DMS53 (cell line): ENCODE data around the gene TRIM65.
"Not testable (repeated sequence)": the region's sequence is repeated elsewhere in the genome, so short reads cannot be mapped to it uniquely, and the experiment has no call there.

Experiments used
- DNase-seq: peaks from one replicate; lab custom pipeline; 2025; lab: John Stamatoyannopoulos, UW

The TRIM65 gene

DNA sequence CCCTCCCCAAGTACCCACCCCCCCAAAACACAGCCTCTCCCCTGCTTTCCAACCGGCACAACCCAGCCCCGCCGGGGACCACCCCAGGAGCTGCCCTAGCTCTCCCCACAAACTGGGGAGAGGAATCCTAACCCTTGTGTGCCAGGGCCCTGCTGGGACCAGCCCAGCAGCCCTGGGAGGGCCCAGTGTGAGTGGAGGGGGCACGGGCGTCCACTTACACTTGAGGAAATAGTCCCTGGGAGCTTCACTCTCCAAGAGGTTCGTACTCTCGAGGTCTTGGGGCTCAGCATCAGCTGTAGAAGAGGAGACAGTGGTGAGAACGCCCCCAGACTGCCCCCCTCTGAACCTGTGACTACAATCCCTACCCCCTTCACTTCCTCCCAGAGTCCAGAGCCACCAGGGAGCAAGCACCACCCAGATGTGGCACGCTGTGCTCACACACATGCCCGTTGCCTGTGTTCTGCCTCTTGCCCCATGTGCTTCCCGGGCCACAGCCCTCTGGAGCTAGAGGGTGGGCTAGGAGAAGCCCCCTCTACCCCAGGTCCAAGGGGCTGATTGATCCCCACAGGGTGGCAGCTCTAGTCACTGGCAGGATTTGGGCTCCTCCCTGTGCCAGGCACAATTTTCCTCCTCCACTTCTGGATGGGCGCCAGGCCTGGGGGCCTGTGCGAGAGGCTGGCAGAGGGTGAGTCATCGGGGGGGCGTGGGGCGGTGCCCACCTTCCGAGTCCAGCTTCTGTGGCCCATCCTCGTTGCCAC is 21.4 kb downstream of the TRIM65 start:
- DNase-seq, result no peak

DNA sequence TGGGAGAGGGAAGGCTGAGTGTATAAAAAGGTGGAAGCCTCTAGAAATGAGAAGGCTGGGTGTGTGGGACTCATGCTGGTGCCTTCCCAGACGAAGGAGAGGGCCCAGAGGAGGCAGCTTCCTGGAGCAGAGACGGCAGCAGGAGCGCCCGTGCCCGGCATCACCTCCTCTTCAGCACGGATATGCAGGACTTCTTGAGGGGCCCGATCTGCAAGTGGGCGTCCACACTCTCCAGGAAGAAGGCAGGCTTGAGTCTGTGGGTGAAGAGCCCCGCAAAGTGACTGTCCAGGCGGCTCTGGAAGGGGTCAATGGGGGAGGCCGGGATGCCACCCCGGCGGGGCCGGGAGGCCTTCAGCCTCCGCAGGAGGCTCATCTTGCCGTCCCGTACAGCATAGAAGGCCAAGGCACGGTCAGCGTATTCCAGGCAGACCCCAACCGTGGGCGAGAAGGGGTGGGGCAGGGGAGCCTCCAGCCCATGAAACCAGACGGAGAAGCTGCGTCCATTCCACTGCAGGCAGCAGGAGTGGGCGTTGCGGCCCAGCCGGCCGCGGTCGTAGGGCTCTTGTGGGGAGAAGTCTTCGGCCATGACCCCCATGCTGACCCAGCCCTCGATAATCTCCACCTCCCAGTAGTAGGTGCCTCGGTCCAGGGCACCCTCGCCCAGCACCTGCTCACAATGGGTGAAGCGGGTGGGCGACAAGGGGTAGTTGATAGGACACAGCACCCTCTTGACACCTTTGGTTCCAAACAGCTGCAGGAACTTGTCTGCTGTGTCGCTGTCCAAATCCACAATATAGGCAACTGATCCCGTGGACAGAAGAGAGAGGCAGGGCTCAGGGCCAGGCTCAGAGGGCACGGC is 22.2 kb downstream of the TRIM65 start:
- no peak for DNase-seq

DNA sequence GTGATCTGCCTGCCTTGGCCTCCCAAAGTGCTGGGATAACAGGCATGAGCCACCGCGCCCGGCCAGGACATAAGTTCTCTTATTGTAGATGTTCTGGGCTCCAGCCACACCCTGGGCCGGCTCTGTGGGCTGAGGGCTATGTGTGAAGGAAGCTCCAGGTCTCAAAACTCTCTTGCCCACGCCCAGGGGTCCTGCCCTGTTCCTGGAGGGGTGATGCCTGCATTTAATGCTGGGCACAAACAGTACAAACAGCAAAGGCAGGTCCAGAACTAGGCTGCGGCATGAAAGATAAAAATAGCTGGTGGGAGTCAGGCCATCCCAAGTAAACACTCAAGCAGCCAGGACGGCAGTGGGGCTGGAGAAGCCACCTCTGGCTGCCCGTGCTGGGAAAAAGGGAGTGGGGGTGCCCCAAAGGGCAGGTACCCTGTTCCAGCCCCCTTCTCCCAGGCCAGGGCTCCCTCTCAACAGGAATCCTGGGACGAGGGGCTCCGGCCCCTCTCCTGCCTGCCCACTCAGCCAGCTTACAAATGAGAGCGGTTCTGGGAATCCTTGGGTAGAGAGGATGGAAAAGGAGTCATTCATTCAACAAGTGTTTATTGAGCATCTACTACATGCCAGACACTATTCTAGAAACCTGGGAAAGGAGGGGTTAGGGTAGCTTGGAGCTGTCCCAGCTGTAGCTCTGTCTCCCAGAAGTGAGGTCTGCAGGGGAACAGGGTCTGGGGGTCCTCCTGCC is 23.0 kb downstream of the TRIM65 start:
- no peak for DNase-seq

DNA sequence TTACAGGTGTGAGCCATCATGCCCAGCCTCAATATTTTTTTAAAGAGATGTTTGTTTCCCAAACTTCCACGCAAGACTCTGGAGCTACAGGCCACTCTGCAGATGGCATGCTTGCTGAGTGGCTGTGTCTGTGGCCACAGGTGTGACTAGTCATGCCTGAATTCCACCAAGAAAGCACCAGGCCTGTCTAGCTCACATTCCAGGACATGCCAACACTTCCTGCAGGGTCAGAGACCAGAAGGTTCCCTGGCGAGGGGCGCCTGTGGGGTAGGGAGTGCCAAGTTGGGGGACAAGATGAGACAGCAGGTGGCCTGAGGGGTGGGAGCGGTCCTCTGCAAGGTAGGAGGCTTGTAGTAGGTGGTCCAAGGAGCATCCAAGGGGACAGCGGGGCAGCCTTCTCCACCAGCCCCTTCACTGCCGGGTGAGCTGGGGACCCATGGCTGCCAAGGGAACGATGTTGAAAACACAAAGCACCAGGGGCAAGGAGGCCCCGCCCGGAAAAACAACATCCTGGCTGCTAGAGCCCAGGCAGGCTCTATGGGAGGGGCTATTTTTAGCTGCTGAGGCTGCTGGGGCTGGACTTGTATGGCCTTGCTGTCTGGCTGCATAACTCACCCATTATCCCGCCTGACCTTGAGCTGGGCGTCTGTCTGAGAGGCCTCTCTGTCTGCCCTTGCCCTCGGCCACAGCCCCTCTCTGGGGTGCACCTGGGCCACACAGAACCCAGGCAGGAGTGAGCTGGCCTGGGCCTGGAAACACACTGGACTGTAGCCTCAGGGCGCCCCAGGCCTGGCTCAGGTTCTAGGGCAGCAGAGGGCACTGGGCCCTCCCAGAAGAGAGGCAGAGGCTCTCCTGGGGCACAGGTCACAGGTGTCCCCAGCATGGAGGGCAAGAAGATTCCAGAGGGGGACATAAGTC is 24.1 kb downstream of the TRIM65 start:
- DNase-seq, result peak; percentile 95

DNA sequence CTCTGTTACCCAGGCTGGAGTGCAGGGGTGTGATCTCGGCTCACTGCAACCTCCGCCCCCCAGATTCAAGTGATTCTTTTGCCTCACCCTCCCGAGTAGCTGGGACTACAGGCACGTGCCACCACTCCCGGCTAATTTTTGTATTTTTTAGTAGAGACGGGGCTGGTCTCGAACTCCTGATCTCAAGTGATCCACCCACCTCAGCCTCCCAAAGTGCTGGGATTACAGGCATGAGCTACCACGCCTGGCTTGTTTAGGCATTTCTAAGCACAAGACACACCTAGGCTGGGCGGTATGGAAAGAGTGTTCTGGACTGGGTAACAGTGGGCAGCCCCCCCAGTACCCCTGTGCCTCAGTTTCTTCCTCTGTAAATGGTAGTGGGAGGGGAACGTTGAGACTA is 26.5 kb downstream of the TRIM65 start:
- DNase-seq, result not testable (repeated sequence)

DNA sequence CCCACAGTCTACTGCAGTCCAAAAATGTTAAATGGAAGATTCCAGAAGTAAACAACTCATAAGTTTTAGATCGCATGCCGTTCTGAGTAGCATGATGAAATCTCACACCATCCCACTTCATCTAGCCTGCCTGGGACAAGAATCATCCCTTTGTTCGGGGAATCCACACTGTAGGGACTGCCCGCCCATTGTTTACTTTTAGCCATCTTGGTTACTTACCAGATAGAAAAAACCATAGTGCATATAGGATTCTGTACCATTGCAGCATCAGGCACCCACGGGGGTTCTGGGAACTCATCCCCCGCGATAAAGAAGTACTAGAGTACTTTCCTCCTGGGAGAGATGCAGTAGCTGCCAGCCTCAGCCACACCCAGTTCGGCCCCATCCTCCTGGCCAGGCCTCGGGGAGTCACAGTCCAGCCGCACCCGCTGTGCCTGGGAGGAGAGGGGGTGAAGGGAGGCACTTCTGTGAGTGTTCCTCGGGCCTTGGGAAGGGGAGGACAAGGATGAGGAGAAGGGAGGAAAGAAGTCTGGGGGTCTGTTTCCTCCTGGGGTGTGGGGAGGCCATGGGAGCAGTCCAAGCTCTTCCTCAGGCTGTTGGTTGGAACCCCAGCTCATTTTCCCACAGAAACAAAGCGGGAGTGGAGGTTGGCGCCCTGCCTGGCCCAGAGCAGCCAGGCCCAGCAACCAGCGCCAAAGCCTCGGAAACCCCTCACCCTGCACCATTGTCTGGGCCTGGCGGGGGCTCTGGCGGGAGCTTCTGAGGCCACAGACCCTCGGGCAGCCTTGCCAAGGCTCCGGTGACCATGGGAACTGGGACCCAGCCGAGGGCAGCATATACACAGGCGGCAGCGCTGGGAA is 27.2 kb downstream of the TRIM65 start:
- DNase-seq, result no peak

DNA sequence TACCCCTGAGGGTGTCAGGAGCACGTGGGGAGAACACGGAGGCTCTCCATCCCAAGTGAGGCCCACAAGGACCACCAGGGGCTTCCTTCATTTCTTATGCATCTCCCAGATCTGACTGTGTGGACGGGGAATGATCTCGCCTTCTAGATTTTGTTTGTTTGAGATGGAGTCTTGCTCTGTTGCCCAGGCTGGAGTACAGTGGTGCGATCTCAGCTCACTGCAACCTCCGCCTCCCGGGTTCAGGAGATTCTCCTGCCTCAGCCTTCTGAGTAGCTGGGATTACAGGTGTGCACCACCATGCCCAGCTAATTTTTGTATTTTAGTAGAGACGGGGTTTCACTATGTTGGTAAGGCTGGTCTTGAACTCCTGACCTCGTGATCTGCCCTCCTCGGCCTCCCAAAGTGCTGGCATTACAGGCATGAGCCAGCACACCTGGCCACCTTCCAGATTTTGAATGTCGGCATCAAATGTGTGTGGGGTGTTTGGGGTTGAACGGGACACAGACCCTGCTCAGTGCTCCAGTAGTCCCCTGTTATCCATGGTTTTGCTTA is 27.9 kb downstream of the TRIM65 start:
- DNase-seq, result not testable (repeated sequence)

DNA sequence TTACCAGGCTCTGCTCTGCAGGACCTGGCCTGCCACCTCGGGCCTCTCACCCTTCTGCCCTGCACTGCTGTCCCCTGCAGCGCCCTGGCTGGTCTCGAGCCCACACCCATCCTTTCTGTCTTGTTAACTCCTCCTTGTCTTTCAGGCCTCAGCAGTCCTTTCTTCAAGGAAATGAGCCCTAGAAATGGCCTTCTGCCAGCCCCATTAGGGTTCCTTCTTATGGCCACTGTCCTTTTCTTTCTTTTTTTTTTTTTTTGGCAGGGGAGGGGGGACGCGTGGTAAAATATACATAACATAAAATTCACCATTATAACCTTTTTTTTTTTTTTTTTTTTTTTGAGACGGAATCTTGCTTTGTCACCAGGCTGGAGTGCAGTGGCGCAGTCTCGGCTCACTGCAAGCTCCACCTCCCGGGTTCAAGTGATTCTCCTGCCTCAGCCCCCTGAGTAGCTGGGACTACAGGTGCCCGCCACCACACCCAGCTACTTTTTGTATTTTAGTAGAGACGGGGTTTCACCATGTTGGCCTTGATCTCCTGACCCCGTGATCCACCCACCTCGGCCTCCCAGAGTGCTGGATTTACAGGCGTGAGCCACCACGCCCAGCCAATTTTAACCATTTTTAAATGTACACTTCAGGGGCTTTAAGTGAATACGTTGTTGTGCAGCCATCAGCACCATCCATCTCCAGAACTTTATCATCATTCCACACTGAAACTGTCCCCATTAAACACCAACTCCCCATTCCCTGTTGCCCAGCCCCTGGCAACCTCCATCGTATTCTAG is 31.2 kb downstream of the TRIM65 start:
- DNase-seq, result not testable (repeated sequence)

DNA sequence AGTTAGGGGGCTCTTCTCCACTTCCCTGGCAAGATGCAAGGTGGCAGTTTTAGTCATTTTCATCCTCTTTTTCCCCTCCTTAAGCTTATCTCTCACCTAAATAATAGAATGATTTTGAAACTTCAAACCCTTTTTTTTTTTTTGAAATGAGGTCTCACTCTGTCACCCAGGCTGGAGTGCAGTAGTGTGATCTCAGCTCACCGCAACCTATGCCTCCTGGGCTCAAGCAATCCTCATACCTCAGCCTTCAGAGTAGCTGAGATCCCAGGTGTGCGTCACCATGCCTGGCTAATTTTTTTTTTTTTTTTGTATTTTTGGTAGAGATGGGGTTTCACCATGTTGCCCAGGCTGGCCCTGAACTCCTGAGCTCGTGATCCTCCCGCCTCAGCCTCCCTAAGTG is 31.9 kb downstream of the TRIM65 start:
- DNase-seq, result not testable (repeated sequence)

DNA sequence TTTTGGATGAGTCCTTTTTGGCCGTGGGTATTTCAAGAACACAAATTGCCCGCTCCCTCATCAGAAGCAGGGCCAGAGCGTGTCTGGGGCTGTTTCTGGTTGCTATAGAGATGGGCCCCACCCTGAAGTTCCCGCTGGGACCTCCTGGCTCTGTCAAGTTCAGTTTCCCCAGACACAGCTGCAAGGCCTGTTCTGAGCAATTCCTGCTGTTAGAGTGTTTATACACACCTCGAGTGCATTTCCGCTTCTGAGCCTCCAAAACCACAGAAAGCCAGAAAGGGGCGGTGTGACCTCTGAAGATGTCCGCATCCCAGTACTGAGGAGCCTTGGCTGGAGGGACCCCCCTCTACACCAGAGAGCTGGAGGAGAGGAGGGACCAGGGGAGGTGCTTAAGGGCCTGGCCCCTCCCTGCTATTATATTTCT is 32.3 kb downstream of the TRIM65 start:
- peak; percentile 30 for DNase-seq

DNA sequence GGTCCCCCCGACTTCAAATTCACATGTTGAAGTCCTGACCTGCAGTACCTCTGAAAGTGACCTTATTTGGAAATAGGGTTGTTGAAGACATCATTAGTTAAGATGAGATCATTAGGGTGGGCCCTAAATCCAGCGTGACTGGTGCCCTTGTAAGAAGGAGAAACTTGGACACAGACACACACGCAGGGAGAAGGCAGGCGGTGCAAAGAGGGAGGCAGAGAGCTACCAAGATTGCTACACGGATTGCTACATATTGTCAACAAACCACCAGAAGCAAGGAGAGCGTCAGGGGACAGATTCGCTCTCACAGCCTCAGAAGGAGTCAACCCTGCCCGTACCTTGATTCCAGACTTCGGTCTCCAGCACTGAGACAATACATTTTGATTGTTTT is 34.8 kb downstream of the TRIM65 start:
- DNase-seq, result no peak

DNA sequence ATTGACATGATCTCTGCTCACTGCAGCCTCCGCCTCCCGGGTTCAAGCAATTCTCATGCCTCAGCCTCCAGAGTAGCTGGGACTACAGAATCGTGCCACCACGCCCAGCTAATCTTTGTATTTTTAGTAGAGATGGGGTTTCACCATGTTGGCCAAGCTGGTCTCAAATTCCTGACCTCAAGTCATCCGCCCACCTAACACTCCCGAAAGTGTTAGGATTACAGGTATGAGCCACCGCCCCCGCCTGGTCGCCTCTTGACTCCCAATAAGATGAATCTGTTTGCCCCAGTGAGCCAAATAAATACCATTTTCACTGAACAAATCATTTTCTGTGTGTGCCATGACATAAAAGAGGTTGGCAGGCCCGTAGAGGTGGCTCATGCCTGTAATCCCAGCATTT is 37.4 kb downstream of the TRIM65 start:
- DNase-seq, result not testable (repeated sequence)

DNA sequence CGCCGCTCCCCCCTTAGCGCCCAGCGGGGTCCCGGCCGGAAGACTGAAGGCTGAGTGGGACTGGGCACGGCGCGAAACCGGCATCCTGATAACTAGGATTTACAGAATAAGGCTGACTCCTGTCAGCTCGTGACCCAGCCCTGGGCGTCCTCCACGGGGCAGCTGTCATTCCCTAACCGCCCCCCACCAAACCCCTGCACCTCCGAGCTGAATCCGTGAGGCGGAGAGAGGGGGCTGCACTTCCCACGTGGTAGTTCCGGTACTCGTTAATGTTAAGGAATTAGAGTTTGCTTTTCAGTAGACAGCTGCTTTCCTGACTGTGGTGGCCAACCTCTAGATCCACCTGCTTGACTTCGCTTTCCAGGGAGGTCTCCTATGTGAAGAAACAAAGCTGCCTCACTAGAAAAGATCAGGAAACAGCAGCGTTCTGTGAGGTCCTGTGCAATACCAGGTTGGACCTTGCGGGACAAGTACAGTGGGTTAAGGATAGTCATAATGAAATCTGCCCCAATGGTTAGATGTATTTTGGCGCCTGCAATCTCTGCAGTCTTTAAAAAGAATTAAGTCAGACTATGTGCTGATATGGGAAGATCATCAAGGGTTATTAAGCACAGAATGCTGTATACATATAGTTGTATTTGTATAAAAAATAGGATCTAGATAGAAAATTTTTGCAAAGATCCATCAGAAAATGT is 40.5 kb downstream of the TRIM65 start:
- peak; percentile 73 for DNase-seq

DNA sequence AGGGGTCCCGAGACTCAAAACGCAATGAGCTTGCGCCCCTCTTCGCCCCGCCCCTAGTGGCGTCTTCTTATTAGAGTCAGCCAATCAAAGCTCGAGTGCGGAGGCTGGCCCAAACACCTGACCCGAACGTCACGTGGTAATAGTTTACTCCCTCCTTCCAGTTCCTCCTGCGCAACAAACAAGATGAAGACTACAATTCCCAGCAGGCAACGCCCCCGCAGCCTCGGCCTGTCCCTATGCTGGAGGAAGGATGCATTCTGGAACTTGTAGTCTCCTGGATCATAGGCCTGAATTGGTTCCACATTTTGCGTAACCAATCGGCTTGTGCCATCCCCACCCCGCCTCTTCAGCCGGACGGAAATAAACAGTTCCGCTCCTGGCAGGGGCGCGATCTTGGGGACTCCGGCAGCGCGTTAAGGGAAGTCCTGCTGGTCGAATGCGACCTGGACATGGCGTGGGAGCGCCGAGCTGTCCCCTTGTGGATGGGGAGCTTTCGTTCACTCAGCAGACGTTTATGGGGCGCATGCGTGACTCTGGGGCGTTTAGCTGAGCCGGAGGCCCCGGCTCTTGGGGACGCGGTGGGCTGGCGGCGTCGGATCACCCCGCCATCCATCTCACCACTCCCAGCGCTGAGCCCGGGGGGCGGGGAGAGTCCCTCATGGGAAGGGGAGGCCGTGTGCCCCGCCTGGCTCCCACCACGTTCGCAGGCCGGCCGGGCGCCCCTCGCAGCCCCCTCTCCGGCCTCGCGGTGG is 41.3 kb downstream of the TRIM65 start, which contains the start of gene WBP2:
Gene WBP2, minus strand, starts transcription at position 26 of the 752 bp plus-strand sequence. CDS start 38 bp downstream, outside the sequence.
- DNase-seq, result peak; percentile 99

DNA sequence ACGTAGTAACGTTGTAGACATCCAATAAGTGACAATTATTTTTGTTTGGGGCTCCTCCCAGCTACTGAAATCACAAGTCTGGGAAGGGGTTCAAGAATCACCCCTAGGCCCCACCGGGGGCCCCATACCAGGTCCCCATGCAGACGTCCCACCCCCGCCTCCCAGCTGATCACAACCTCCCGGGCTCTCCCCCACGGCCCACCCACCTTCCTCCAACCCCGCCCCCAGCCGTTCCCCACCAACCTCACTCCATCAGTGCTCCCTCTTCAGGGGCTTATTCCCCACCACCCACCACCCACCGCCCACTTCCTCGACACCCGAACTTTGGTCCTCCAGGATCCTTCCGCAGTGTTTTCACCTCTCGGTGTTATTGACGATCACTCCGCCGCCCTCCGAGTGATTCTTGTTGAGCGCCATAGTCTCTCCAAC is 41.9 kb downstream of the TRIM65 start:
- no peak for DNase-seq

DNA sequence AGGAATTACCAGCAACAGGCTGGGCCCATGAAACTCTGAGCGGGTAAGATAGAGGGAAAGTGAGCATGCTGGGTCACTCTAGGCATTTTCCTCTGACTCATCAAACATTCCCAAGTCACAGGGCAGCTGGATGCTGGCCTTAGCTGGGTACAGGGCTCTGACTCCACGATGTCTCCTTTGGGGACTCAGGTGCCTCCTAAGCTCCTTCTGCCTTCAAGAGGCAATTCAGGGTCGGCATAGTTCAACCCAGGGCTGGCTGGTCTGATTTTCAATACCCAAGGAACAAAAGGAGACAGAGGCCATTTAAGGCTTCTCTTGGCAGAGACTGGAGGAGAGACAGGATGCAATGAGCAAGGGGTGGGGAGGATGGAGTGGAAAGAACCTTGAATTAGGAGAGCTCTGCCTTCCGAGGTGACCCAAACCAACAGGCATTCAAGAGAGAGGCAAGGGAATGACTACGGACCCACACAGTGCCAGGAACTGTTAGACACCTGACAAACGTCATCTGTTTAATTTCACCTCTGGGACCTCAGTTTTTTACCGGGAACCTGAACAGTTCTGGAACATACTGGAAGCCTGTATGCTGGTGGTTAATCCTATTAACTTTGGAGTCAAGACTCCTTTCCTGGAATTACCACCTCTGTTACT is 42.5 kb downstream of the TRIM65 start:
- peak; percentile 43 for DNase-seq

DNA sequence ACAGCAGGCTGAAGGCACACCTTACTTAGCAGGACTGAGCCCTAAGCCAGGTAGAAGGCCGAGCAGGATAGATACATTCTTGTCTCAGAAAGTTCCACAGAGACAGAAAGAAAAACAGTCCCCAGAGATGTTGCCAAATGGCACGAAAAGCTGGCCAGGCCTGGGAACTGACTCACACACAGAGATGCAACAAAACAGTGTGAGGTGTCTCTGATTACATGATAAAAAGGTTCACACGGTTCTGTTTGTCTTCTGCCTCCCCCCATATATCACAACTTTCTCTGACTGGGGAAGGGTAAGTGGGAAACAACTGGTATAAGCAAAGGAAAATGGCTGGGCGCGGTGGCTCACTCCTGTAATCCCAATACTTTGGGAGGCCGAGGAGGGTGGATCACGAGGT is 43.3 kb downstream of the TRIM65 start:
- no peak for DNase-seq
